Activated T-cell treated with anti-CD3 and anti-CD28 coated beads, Interleukin-2, amount 50 U/mL, for 1 hour (primary cell): ENCODE results near the gene MYEOV.

Source experiments
- DNase-seq: peaks from one replicate; pipeline ENCODE4 v3.0.0-alpha.2; 2020

Gene MYEOV

DNA sequence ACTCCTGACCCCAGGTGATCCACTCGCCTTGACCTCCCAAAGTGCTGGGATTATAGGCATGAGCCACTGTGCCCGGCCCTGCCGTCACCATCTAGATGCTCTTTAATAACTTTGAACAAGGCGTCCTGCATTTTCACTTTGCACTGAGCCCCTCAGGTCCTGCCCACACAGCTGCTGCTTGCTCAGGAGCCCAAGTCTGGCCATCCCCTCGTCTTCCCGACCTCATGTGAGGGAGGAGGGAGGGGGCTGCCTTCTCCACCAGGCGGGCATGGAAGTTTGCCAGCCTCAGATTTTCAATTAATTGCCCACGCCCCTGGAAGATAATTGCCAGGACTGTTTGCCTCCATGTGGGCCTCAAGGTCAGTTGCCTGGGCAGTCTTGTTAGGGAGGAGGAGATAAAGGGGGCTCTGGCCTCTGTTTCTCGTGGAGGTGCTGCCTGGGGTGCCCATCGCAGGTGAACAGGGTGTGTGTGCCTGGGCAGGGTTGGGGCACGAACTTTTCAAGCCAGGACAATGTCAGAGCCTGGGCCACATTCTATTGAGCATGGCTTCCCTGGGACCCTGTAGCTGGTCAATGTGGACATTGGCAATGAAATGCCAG lies 27.9 kb upstream of the MYEOV start:
- no peak for DNase-seq

DNA sequence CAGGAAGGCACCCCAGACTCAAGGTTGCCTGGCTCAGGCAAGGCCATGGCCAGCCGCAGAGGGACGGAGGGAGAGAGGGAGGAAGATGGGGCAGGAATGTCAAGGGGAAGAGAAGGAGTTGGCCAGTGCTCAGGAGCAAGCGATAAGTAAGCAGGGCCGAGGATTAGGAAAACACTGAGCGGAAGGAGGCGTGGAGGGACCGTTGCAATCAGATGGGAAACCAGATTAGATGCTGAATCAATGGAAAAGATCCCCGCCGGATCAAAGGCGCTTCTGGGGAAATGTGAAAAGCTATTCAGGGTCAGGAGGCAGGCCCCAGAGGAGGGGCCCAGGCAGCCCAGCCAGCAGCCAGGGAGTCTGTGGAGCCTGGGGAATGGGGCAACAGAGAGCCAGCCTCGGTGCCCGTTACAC lies 26.6 kb upstream of the MYEOV start:
- DNase-seq, result no peak

DNA sequence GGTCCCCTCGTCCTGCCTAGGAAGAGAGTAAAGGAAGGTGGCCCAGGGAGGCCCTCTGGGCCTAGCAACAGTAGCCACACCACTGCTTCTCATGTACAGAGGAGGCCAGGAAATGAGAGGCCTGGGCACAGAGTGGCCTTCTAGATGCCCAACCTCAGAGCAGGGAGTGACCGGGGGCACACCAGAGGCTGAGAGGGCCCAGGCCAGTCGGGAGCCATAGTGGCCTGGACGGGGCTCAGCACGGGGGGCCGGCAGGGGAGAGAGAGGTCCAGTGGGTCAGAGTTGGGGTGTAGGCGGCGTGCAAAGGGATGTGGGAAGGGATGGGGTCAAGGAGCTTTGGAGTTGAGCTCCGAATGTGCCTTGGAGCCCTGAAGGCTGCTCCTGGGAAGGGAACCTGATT lies 25.0 kb upstream of the MYEOV start:
- no peak for DNase-seq

DNA sequence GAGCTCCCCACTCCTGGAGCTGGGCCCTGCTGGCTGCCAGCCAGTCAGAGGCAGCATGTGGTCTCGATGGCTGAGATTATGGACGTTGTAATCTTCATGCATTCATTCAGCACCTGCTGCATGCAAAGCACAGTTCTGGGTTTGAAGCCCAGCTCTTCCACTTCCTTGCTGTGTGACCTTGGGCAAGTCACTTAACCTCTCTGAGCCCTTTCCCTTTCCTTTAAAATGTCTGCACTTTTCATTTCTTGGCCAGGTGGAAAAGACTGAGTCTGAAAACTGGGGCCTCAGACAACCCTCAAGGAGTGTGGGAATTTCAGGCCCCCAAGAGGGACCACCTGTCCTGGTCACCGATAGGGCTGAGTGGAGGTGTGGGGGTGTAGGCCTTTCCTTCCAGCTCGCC lies 24.6 kb upstream of the MYEOV start:
- no peak for DNase-seq

DNA sequence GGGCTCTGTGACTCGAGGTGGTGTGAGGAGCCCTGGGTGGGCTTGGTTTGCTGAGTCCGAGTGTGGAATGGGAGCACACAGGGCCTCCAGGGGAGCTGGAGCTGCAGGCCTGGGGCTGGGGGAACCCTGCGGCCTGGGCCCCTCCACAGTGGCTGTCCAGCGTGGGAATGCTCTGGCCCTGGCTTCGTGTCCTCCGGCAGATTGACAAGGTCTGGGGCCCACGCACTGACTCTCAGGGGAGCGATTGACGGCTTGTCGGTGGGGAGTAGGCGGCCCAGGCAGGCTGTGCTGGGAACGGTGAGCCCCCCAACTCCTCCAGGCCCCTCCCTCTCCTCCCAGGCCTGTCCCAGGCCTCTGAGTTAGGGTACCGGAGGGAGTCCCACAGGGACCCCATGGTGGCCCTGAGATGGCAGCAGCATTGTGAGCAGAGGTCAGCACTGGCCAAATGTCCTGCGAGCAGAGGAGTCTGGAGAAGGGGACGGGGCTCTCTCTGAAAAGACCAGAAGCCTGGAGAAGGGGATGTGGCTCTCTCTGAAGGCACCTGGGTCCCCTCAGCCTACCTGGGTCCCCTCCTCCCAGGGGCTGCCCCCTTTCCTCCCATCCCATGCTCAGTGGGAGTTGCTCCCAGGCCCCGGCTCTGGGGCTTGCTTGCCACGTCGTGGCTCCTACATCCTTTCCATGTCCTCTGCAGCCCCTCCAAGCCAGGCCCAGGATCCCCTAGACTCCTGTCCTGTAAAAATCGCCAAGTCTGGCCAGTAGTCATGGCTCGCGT lies 23.8 kb upstream of the MYEOV start:
- DNase-seq, result no peak

DNA sequence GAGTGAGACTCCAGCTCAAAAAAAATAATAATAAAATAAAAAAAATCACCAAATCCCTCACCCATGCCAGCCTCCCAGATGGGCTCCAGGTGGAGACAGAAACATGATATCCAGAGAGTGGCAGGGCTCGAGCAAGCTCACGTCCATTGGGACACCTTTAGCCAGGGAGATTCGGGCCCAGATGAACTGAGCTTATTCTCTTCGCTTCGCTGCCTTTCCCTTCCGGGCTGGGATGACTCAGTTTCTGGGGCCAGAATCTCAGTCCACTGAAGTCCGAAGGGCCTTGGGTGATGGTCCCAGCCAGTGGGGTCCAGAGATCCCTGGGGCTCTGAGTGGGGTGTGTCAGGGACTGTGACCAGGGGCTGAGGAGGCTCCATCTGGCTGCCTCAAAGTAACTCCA lies 23.0 kb upstream of the MYEOV start:
- no peak for DNase-seq

DNA sequence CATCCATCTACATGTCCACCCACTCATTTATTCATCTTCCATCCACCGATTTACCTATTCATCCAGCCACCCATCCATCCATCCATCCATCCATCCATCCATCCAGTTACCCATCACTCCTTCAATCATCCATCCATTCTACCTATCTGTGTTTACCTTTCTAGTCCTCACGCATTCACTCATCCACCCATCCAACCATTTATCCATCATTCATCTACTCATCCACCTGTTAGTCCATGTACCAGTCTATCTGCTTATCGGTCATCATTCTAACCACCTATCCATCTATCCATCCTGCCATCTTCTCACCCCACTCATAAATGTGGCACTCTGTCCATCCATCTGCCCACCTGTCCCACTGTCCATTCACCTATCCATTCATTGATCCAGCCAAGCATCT lies 21.9 kb upstream of the MYEOV start:
- no peak for DNase-seq

DNA sequence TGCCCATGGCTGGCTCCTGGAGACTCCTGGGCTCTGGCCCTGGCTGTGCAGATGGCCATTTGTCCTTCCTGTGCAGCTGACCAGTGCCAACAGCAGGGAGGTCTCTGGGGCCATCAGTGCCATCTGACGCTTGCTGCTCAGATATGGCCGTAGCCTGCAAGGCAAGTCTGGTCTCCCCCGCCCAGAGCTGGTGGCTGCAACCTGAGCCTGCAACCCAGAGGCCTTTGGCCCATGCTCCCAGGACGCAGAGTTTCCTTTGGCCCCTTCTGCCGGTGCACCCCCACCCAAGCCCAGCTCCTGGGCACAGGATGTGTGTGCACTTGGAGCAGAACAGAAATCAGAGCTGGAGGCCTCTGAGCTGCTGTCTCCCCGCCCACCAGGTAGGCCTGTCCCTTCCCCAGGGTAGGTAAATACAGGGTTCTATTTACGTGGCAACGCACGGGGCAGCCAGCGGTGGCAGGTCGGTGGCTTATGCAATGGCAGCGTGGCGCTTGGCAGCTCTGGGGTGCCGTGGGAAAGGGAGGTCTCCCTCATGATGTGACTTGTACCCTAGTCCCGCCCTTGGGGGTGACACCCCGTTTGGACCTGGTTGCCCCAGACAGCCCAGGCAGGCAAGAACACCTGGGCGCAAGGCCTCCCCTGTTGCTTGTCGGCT lies 21.0 kb upstream of the MYEOV start:
- DNase-seq, result no peak

DNA sequence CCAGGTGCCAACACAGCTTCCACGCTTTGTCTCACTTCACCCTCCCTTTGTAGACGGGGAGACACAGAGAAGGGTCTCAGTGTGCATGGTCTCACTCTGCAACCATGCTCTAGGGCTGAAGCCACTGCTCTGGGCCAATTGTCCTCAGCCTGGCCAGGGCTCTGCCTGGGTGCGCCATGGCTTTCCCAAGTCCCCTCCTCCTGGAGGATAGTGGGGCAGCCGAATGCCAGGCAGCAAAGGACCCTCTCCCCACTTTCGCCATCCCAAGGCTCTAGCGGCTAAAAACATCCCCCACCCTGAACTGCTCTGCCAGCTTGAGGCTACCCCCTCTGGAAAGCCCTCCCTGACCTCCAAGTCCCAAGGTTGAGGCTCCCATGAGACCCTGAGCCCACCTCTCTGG lies 20.4 kb upstream of the MYEOV start:
- no peak for DNase-seq

DNA sequence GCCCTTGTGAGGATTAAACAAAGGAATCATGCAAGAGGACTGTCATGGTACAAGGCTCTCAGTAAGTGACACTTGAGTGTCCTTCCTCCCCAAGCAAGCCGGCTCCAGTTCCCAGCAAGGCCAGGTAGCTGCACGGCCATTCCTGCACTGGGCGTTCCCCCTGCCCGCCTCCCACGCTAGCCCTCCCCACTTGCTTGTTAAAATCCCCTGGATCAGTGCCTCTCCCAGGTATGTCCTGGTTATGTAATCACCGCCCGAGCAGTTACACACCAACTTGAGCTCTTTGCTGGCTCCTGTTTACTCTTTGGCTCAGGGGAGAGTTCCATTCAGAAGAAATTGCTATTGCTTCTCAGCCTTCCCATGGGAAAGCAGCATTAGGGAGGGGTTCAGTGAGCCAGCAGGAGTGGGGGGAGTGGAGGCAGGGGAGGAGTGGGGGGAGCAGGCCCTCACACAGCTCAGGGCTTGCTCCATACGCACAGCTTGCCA lies 19.4 kb upstream of the MYEOV start:
- DNase-seq, result no peak

DNA sequence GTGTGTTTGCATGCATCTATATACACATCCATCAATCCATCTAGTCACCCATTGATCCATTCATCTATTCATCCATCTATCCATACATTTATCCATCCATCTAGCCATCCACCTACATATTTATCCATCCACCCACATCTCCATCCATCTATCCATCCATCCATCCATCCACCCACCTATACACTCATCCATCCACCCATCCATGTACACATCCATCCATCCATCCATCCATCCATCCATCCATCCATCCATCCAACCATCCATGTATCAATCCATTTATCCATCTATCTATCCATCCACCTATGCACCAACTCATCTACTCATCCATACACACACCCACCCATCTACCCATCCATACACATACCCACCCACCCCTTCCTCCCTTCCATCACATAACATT lies 18.8 kb upstream of the MYEOV start:
- no peak for DNase-seq

DNA sequence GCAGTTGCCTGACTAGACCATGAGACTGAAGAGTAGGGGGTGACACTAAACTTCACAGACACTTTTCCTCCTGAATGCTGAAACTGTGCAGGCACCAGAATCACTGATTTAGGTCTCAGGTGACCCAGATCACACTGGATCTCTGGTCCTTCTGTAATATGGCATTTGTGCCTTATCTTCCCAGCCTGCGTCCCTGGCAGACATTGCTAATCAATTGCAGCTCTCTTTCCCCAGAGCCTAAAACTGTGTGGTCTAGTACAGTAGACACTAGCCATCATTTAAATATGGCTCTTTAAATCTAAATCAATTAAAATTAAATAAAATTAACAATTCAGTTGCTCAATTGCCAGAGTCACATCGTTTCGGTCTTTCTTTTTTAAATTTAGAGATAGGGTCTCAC lies 17.8 kb upstream of the MYEOV start:
- DNase-seq, result no peak

DNA sequence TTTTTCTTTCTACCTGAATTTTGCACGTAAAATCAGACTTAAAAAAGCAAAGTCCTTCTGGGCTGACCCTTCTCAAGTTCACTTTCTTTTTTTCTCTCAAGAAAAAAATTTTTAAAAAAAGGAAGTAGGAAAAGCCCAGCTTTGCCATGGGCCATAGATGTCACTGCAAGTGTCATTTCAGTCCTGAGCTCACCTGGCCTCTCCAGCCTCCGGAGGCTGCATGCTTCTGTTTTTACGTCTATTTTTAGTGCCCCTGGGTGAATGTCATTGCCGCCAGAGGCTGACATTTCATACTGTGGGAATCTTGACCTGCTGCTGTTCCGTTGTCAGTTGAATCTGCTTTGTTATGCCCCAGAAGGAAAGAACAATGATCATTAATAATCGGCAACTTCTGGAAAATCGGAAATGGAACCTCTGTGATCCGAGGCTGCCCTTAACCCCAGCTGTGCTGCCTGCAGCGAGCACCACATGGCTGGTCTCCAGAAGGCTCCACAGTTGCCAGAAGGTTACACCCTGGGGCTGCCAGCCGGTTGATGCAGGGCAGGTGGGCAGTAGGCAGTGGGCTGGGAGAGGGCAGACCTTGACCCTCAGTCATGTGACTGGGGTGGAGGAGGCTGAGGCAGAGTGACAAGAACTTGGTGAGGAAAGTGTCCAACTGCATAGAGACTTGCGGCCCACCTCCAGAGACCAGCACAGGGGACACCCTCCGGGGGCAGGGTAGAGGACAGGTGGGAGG lies 16.7 kb upstream of the MYEOV start:
- no peak for DNase-seq

DNA sequence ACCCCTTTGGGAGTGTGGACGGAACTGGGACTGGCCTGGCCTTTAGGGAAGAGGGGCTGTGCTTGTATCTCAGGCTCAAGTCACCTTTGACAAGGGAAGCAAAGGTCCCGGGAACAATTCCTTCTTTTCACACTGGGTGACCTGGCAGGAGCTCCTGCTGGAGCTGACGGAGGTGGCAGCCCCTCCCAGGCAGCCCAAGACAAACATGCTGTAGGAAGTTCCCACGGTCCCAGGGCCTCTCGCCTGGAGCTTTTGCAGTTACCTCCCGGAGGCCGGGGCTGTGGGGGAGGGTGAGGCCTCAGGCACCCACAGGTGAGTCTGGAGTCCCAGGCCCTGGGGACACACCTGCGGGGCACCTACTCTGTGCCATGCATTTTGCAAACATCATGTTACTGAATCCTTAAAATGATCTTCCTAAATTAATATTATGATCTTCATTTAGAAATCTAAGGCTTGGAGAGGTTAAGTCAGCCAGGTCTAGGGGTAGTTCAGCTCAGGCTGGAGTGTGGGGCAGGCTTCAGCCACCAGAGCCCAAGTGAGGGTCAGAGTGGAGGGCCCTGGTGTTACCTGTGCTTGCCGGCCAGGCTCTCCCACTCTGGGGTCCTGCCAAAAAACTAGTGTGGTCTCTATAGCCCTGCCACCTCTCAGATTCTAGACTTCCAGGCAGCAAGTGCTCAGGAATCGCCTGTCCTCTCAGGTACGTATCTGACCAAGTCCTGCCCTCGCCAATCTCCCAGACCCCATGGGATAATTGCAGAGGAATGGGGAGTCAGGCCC lies 15.7 kb upstream of the MYEOV start:
- no peak for DNase-seq

DNA sequence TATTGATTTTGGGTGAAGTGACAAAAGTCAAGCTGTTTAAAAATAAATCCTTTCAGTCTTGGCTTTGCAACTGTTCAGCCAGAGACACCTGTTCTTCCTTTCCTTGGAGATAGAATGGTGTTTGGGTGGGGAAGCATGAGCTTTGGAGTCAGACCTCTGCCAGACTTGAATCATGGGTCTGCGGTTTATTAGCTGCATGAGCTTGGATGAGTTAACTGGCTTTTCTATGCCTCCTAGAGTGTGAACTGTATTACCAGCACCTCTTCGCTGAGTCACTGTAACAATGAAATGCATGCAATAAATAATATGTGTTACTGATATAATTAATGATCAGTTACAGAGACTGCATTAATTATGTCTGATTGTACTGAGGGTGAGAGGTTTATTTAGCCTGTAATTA lies 13.5 kb upstream of the MYEOV start:
- DNase-seq, result no peak

DNA sequence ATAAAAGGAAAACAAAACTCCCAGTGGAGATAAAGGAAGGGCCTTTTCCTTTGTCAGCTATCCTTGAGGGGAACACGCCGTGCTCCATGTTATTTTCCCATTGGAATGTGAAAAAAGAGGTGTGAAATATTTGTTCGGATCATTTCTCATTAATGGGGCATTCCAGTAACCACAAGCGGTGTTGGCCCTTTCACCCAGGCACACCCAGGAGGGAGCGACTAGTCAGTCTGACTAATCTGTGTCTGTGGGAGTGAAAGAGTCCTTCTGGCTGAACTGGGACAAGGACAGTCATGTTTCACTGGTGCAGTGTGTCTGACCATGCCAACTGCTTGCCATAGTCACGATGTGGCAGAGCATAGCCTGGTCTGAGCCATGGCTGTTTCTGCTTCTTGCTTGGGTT lies 13.0 kb upstream of the MYEOV start:
- DNase-seq, result no peak

DNA sequence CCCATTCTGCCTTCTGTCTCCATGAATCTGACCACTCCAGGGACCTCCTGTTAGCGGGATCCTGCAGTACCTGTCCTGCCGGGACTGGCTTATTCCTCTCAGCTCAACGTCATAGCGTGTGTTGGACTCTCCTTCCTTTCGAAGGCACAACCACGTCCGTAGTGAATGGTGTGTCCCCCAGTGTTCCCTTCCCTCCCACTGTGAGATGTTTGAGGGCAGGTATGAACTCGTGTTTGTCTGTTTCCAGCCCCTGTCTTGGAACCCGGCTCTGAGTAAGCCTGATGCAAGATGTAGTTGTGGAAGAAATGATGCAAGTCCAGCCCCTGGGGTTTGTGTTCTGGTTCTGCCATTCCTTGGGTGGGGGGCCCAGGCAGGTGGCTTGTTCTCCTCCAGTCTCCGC lies 10.5 kb upstream of the MYEOV start:
- DNase-seq, result no peak

DNA sequence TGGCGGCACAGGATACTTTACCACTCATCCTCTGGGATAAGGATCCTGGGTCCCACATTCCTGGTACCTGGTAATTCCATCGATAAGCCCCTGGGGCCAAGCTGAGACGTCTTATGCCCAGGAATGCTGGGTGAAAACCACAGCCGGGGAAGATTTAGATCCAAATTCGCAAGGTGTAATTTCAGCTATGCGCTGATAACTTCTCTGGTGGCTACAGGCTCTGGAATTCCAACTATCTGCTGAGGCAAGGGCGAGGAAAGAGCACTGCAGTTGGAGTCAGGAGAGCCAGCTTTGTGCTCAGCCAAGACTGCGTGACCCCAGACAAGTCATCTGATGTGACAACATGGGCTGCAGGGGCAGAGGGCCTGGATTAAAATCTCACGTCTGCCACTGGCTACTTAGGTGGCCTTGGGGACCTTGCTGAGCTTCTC lies 9.9 kb upstream of the MYEOV start:
- DNase-seq, result no peak

DNA sequence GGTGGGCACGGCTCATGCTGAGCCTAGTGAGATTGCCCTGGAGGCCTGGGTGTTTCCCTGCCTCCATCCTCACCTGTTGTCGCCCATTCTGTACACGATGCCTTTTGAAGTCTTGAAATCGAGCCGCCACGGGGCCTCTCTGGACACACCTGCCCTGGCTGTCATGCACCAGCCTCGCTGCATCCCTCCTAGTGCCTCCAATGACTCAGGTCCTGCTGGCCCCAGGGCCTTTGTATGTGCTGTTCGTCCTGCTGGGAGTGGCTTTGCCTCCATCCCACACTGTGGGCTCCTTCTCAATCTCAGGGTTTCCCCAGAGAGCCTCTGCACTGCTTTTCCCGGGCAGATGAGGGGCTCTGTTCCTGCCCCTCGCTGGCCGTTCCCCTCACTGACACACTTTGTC lies 8.9 kb upstream of the MYEOV start:
- no peak for DNase-seq

DNA sequence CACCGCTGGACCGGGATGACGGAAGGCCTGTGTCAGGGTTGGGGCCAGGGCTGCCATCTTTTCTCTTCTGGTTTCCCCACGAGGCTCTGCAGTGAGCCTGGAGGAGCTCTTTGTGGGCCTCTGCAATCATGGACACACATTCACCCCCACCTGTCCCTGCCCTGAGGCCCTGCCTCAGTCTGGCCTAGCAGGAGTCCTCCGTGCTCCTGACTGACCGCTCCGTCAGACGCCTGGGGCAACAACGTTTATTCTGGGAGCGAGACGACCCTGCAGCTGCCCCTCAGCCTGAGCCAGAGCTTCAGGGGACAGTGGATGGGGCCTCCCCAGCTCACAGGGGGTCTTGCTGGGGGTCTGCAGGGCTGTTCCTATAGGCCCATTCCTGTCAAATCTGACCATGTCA lies 8.2 kb upstream of the MYEOV start:
- DNase-seq, result no peak

DNA sequence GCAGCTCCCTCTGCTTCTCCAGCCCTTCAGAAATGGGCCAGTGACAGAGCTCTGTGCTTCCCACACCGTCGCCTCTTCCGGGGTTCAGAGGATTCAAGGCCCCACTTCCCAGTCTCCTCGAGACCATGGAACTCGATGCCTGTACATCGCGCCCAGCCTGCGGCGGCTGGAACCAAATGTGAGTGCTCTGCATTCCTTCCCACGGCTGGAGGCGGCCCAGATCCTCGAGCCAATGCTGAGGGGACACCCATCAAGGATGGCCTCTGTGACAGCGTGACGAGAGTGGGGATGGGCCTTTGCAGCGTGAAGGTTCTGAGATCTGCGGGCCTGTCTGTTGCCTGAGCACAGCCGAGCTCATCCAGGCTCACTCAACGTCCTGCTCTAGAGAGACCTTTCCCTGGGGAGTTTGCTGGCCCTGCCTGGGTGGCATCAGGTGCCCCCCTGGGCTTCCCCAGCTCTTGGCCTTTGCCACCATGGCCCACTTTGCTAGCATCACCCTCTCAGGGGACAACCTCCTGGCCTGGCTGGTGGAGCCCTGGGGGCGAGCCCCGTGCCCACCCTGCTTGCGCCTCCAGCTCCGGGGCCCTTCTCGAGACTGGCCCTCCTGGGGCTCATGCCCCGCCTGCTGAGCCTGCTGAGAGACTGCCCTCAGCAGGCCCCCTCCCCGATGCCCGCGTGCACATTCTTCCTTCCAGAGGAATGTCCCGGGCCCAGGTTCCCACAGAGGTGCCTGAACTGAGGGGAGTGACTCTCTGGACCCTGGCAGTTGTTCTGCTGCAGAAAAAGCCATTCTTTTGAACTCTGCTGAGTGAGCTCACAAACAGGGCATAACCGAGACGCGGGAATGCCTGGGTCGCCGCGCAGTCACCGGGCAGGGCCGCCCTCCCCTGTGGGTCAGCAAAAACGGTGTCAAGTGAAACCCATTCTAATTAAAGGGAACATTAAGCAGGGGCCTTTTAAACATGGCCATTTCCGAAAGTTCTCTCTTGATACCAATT lies 7.3 kb upstream of the MYEOV start:
- no peak for DNase-seq
